Measurements from ENCODE around the gene FOXP4. TPM values are rescaled to one million over a fixed set of nuclear protein-coding genes. Genes with fewer than 3 reads are reported as not detected.

The FOXP4 gene
- total and polyA plus RNA-seq, 2 of the 13 experiments (the other 11 are each of a cell fraction or from before 2014, with no cell fraction given), result 11.0 to 12.4 TPM

GRCh38 chr6:41626022-41626421 is 79.8 kb downstream of the FOXP4 start:
- BruUV-seq (replicated peaks), result no TSS peak
- Histone ChIP-seq H3K27me3 (ENCODE audit: control insufficient read depth in 1 of 2, insufficient read depth in 2 of 2, low read length in 2 of 2) (peaks cover 6 to 22% of the 10 kb centered on the region in 2 experiments; a peak in 3 of 5 replicates), H3K4me2 (ENCODE audit: low read depth, low read length) (no peak overlapping the region), H3K27ac (ENCODE audit: extremely low read length, insufficient read depth, low read length) (no peak overlapping the region), H3K79me2 (ENCODE audit: insufficient read depth, low read length) (no peaks in the 10 kb centered on the region), H3K4me3 (replicated peaks in 1 of 3; ENCODE audit: insufficient read depth in 1 of 3, low read depth in 2 of 3, low read length in 3 of 3) (no peak overlapping the region), H3K36me3 (replicated peaks in 1 of 2; ENCODE audit: control insufficient read depth in 1 of 2, insufficient read depth in 2 of 2, low read length in 2 of 2) (no peaks in the 10 kb centered on the region), H3K4me1 (ENCODE audit: insufficient read depth, low read length) (peaks cover 21% of the 10 kb centered on the region), H4K20me1 (ENCODE audit: insufficient read depth, low read length) (no peaks in the 10 kb centered on the region), H3K9ac (ENCODE audit: insufficient read depth, low read depth, low read length) (no peak overlapping the region), H3K9me3 (ENCODE audit: low read length) (no peaks in the 10 kb centered on the region), H2AFZ (ENCODE audit: low read length) (no peak overlapping the region)
- FAIRE-seq, result no peak
- intact Hi-C loops (cut with micrococcal nuclease; ENCODE audit: unreplicated experiment) (no loop called here), in situ Hi-C loops (cut with HindIII; ENCODE audit: extremely low pct_ligation_motif_present, low pct_unique_long_range_greater_than_20kb) (no loop called here)
- POLR2A ChIA-PET, result no interaction called here
- TF ChIP-seq ZNF3 (CRISPR knock-in tag; IDR thresholded peaks at IDR 0.05) (no peak), ZNF629 (CRISPR knock-in tag; conservative IDR thresholded peaks at IDR 0.05) (peak; percentile 72)
- 50% methylated on average over 4 of the region's 4 CpGs for WGBS (ENCODE audit: low lambda C conversion rate)
- ATAC-seq, result no peak
- CTCF ChIA-PET (ENCODE audit: low intra/inter-chr PET ratio, low total read pairs), result no interaction called here
- no peak for DNase-seq (ENCODE audit: low spot score)

DNA sequence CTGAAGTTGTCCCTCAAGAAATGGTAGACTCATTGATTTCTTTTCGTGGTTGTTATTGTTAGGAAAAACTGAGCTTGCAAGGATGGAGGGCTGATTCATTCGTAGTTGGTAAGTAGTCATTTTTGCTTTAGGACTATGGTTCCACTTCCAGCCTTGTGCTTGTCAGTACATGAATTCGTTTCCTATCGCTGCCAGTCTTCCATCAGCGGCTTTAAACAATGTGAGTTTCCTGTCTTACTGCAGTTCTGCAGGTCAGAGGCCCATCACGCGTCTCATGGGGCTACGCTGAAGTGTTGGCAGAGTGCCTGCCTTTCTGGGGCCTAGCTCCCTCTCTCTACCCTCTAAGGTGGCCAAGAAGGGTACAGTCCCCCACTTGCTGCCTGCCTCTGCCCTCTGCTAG is 80.7 kb downstream of the FOXP4 start:
- WGBS (ENCODE audit: low lambda C conversion rate), result 42% methylated on average over 8 of the region's 8 CpGs
- FAIRE-seq, result no peak
- CTCF ChIA-PET (ENCODE audit: low intra/inter-chr PET ratio, low total read pairs), result no interaction called here
- Histone ChIP-seq H3K79me2 (ENCODE audit: insufficient read depth, low read length) (no peaks in the 10 kb centered on the region), H2AFZ (ENCODE audit: low read length) (no peak overlapping the region), H3K4me2 (ENCODE audit: low read depth, low read length) (no peak overlapping the region), H3K27me3 (ENCODE audit: control insufficient read depth in 1 of 2, insufficient read depth in 2 of 2, low read length in 2 of 2) (peaks cover 6 to 29% of the 10 kb centered on the region in 2 experiments; a peak in 3 of 5 replicates), H3K36me3 (replicated peaks in 1 of 2; ENCODE audit: control insufficient read depth in 1 of 2, insufficient read depth in 2 of 2, low read length in 2 of 2) (no peaks in the 10 kb centered on the region), H3K9ac (ENCODE audit: insufficient read depth, low read depth, low read length) (no peak overlapping the region), H3K27ac (ENCODE audit: extremely low read length, insufficient read depth, low read length) (no peak overlapping the region), H3K4me1 (ENCODE audit: insufficient read depth, low read length) (peaks cover 16% of the 10 kb centered on the region), H4K20me1 (ENCODE audit: insufficient read depth, low read length) (no peaks in the 10 kb centered on the region), H3K9me3 (ENCODE audit: low read length) (no peaks in the 10 kb centered on the region), H3K4me3 (replicated peaks in 1 of 3; ENCODE audit: insufficient read depth in 1 of 3, low read depth in 2 of 3, low read length in 3 of 3) (no peak overlapping the region)
- intact Hi-C loops (cut with micrococcal nuclease; ENCODE audit: unreplicated experiment), result no loop called here
- in situ Hi-C loops (cut with HindIII; ENCODE audit: extremely low pct_ligation_motif_present, low pct_unique_long_range_greater_than_20kb), result no loop called here
- POLR2A ChIA-PET, result no interaction called here
- TF ChIP-seq GPN1 (CRISPR knock-in tag; IDR thresholded peaks at IDR 0.05; ENCODE audit: borderline replicate concordance), result no peak
- no peak for TF ChIP-seq ZNF609 (CRISPR knock-in tag; IDR thresholded peaks at IDR 0.05; ENCODE audit: borderline replicate concordance)
- TF ChIP-seq ZNF740 (CRISPR knock-in tag; IDR thresholded peaks at IDR 0.05), result no peak
- TF ChIP-seq NFKB2 (CRISPR knock-in tag; IDR thresholded peaks at IDR 0.05; ENCODE audit: borderline replicate concordance), result no peak
- TF ChIP-seq HNF4A (CRISPR knock-in tag; IDR thresholded peaks at IDR 0.05), result no peak
- DNase-seq (ENCODE audit: low spot score), result no peak
- no TSS peak for BruUV-seq (replicated peaks)
- ATAC-seq, result no peak

All from HepG2 (cell line).